Measurements from ENCODE around the gene FTO. TPM values are rescaled to one million over a fixed set of nuclear protein-coding genes. Genes with fewer than 3 reads are reported as not detected.

Gene FTO
- total and polyA plus RNA-seq, 3 donors from 2014 or later = 32.4 to 64.7 (median 50.3) TPM

GRCh38 chr16:54097774-54098173 is 393.8 kb downstream of the FTO start:
- DNase-seq = no peak
- intact Hi-C loops (cut with DNase I; ENCODE audit: low total_unique reads) = no loop called here
- H3K9me3 ChIP-seq = no peaks in the 10 kb centered on the region
- no peaks in the 10 kb centered on the region for H3K27me3 ChIP-seq
- H3K4me3 ChIP-seq = no peak overlapping the region
- H3K4me1 ChIP-seq = no peaks in the 10 kb centered on the region
- H3K27ac ChIP-seq = no peak overlapping the region
- H3K36me3 ChIP-seq (ENCODE audit: low read depth, missing control alignments) = no peaks in the 10 kb centered on the region
- WGBS, 2 donors = 65 to 74% methylated on average over 3 of the region's 3 CpGs
- no peak for TF ChIP-seq POLR2A (IDR thresholded peaks at IDR 0.05)
- no peak for TF ChIP-seq CTCF (IDR thresholded peaks at IDR 0.05)

GRCh38 chr16:54098247-54098646 is 394.3 kb downstream of the FTO start:
- 62 to 73% methylated on average over 2 of the region's 2 CpGs for WGBS, 2 donors
- intact Hi-C loops (cut with DNase I; ENCODE audit: low total_unique reads) = no loop called here
- Histone ChIP-seq H3K9me3 (no peaks in the 10 kb centered on the region), H3K27me3 (no peaks in the 10 kb centered on the region), H3K4me1 (no peaks in the 10 kb centered on the region), H3K4me3 (no peak overlapping the region), H3K36me3 (ENCODE audit: low read depth, missing control alignments) (no peaks in the 10 kb centered on the region), H3K27ac (no peak overlapping the region)
- no peak for DNase-seq
- no peak for TF ChIP-seq CTCF (IDR thresholded peaks at IDR 0.05)
- TF ChIP-seq POLR2A (IDR thresholded peaks at IDR 0.05) = no peak

- Histone ChIP-seq H3K27ac (no peak overlapping the region), H3K27me3 (no peaks in the 10 kb centered on the region), H3K9me3 (no peaks in the 10 kb centered on the region), H3K4me1 (no peaks in the 10 kb centered on the region), H3K4me3 (no peak overlapping the region), H3K36me3 (ENCODE audit: low read depth, missing control alignments) (no peaks in the 10 kb centered on the region)
- intact Hi-C loops (cut with DNase I; ENCODE audit: low total_unique reads) = no loop called here
- no peak for DNase-seq
- TF ChIP-seq POLR2A (IDR thresholded peaks at IDR 0.05) = no peak
- TF ChIP-seq CTCF (IDR thresholded peaks at IDR 0.05) = no peak
- WGBS, 2 donors = 76 to 86% methylated on average over 5 of the region's 5 CpGs
These were observed 395.7 kb downstream of the FTO start for GRCh38 chr16:54099627-54100026.

- intact Hi-C loops (cut with DNase I; ENCODE audit: low total_unique reads) = no loop called here
- DNase-seq = no peak
- Histone ChIP-seq H3K27ac (no peak overlapping the region), H3K4me1 (no peaks in the 10 kb centered on the region), H3K36me3 (ENCODE audit: low read depth, missing control alignments) (no peaks in the 10 kb centered on the region), H3K4me3 (no peak overlapping the region), H3K27me3 (no peaks in the 10 kb centered on the region), H3K9me3 (no peaks in the 10 kb centered on the region)
- TF ChIP-seq CTCF (IDR thresholded peaks at IDR 0.05) (no peak), POLR2A (IDR thresholded peaks at IDR 0.05) (no peak)
- 92 to 93% methylated on average over 10 of the region's 10 CpGs for WGBS, 2 donors
These were observed 399.2 kb downstream of the FTO start for GRCh38 chr16:54102888-54103866.

Measured in testis (tissue), 3 donors.